MCF 10A (cell line): Measurements from ENCODE around the gene SMPDL3B. TPM values are rescaled to one million over a fixed set of nuclear protein-coding genes. Genes with fewer than 3 reads are reported as not detected.
"Not testable (repeated sequence)": the region's sequence is repeated elsewhere in the genome, so short reads cannot be mapped to it uniquely, and the experiment has no call there.

Experiments used
- BruUV-seq: library from RNA; stranded (reverse); fragments of 400-500 nt; replicated peaks from 2 replicates; lab custom pipeline; 2021; lab: Mats Ljungman, UMichigan
- CTCF ChIA-PET: fragments of 300-600 bp; sonication (Branson Sonifier 250); formaldehyde crosslinking; extraction: SDS; loops from one replicate; lab custom pipeline; 2021; ENCODE audit warnings: antibody characterized with exemption, inconsistent platforms; lab: Yijun Ruan, JAX
- POLR2A ChIA-PET: fragments of 300-600, 350-650 bp; sonication (Branson Sonifier 250); formaldehyde crosslinking; extraction: SDS; loops from one replicate; lab custom pipeline; 2020; ENCODE audit warnings: antibody characterized with exemption, inconsistent platforms; lab: Yijun Ruan, JAX
- DNase-seq: peaks from one replicate; pipeline ENCODE4 v3.0.0-alpha.2; 2018; ENCODE audit not compliant: unreplicated experiment
- H3K27ac Mint-ChIP-seq: one replicate; pipeline ENCODE4 v1.8.0; 2022; ENCODE audit warnings: mild to moderate bottlenecking, low read depth, mixed read lengths; ENCODE audit not compliant: unreplicated experiment
- H3K27me3 Mint-ChIP-seq: one replicate; pipeline ENCODE4 v1.8.0; 2022; ENCODE audit warnings: mixed read lengths; ENCODE audit not compliant: insufficient read depth, unreplicated experiment
- H3K36me3 Mint-ChIP-seq: one replicate; pipeline ENCODE4 v1.8.0; 2022; ENCODE audit warnings: mild to moderate bottlenecking, moderate library complexity, mixed read lengths; ENCODE audit not compliant: insufficient read depth, unreplicated experiment
- H3K4me1 Mint-ChIP-seq: one replicate; pipeline ENCODE4 v1.8.0; 2022; ENCODE audit warnings: mixed read lengths; ENCODE audit not compliant: insufficient read depth, unreplicated experiment
- H3K4me3 Mint-ChIP-seq: one replicate; pipeline ENCODE4 v1.8.0; 2022; ENCODE audit warnings: mild to moderate bottlenecking, moderate library complexity, mixed read lengths; ENCODE audit not compliant: unreplicated experiment
- H3K9me3 Mint-ChIP-seq: one replicate; pipeline ENCODE4 v1.8.0; 2022; ENCODE audit warnings: mixed read lengths; ENCODE audit not compliant: unreplicated experiment
- intact Hi-C: fragments of 100-400 bp; cut with micrococcal nuclease; formaldehyde crosslinking; loops from 2 replicates; pipeline ENCODE4 v1.14.1; 2022
- total RNA-seq: library from RNA; stranded (reverse); gene quantifications from 2 replicates; pipeline ENCODE4 v1.2.3, GENCODE V29; 2022
- TF ChIP-seq, protein P1 (sequence below): fragments of 200-600 bp; IDR thresholded peaks from one replicate; pipeline ENCODE4 v1.8.0; 2022; ENCODE audit warnings: antibody characterized with exemption, mild to moderate bottlenecking; ENCODE audit not compliant: unreplicated experiment

Gene SMPDL3B
- total RNA-seq, 1 experiment from 2014 or later = 4.0 TPM

DNA sequence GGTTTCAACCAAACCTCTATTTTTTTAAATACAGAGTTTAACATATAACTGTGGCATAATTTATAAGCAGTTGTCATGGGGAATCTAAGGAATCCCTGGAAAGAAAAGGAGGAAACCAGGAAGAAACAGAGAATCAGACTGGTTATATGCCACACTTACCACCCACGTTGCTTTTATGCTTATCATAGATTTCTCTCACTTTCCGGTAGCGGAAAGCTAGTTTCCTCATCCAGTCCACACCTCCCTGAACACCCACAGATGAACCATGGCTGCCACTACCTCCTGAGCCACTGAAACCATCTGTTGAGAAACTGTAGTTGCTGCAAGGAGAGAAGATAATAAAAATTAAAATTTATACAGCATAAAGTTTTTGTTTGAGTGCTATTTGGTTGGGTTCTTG is 58.4 kb downstream of the SMPDL3B start:
- ChIA-PET CTCF (interaction anchor here (0.6 to 1.3 kb wide), 2 partner anchors 13 to 135 kb away, joined by 4 to 6 read pairs; no protein-coding TSS in a partner anchor), POLR2A (no interaction called here)
- Mint-ChIP-seq H3K27me3 (no peaks in the 10 kb centered on the region), H3K27ac (no peak overlapping the region), H3K9me3 (no peaks in the 10 kb centered on the region), H3K4me1 (no peaks in the 10 kb centered on the region), H3K4me3 (no peak overlapping the region), H3K36me3 (peaks cover 93% of the 10 kb centered on the region)
- intact Hi-C loops = no loop called here
- TF ChIP-seq, protein P1, sequence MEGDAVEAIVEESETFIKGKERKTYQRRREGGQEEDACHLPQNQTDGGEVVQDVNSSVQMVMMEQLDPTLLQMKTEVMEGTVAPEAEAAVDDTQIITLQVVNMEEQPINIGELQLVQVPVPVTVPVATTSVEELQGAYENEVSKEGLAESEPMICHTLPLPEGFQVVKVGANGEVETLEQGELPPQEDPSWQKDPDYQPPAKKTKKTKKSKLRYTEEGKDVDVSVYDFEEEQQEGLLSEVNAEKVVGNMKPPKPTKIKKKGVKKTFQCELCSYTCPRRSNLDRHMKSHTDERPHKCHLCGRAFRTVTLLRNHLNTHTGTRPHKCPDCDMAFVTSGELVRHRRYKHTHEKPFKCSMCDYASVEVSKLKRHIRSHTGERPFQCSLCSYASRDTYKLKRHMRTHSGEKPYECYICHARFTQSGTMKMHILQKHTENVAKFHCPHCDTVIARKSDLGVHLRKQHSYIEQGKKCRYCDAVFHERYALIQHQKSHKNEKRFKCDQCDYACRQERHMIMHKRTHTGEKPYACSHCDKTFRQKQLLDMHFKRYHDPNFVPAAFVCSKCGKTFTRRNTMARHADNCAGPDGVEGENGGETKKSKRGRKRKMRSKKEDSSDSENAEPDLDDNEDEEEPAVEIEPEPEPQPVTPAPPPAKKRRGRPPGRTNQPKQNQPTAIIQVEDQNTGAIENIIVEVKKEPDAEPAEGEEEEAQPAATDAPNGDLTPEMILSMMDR = no peak
- DNase-seq = no peak
- BruUV-seq = no TSS peak

DNA sequence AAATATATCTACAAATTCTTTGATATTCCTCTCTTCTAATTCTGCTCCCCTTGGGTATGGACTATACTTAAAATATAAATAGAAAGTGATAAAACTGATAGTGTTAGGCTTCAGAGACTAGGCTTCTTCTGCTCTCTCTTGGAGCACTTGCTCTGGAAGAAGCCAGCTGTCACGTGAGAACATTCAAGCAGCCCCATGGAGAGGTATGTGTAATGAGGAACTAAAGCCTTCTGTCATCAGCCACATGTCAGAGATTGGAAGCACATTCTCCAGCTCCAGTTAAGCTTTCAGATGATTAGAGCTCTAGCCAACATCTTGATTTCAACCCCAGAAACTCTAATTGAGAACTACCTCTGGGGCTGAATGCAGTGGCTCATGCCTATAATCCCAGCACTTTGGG is 59.3 kb downstream of the SMPDL3B start:
- no peak overlapping the region for H3K4me3 Mint-ChIP-seq
- no peak overlapping the region for H3K27ac Mint-ChIP-seq
- no TSS peak for BruUV-seq

DNA sequence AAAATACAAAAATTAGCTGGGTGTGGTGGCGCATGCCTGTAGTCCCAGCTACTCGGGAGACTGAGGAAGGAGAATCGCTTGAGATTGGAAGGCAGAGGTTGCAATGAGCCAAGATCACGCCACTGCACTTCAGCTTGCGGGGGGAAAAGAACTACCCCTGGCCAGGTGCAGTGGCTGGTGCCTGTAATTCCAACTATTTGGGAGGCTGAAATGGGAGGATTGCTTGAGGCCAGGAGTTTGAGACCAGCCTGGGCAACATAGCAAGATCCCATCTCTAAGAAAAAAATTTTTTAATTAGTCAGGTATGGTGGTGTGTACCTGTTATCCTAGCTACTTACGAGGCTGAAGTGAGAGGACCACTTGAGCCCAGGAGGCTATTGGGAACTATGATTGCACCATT is 59.7 kb downstream of the SMPDL3B start:
- intact Hi-C loops, POLR2A ChIA-PET, H3K4me1 Mint-ChIP-seq, H3K27ac Mint-ChIP-seq, H3K27me3 Mint-ChIP-seq, H3K9me3 Mint-ChIP-seq, H3K4me3 Mint-ChIP-seq, BruUV-seq, DNase-seq: not testable (repeated sequence)
- CTCF ChIA-PET = interaction anchor here (0.6 kb wide), 1 partner anchor 12 kb away, joined by 3 read pairs; no protein-coding TSS in a partner anchor
- peaks cover 91% of the 10 kb centered on the region for H3K36me3 Mint-ChIP-seq

More for the DNA sequence above, 59.3 kb downstream of the SMPDL3B start:
- CTCF ChIA-PET = interaction anchor here (0.6 kb wide), 1 partner anchor 13 kb away, joined by 3 read pairs; no protein-coding TSS in a partner anchor
- H3K9me3 Mint-ChIP-seq = no peaks in the 10 kb centered on the region
- intact Hi-C loops = no loop called here
- no peaks in the 10 kb centered on the region for H3K4me1 Mint-ChIP-seq
- no peak for DNase-seq
- TF ChIP-seq, protein P1 = no peak
- peaks cover 91% of the 10 kb centered on the region for H3K36me3 Mint-ChIP-seq
- no peaks in the 10 kb centered on the region for H3K27me3 Mint-ChIP-seq
- POLR2A ChIA-PET = no interaction called here

DNA sequence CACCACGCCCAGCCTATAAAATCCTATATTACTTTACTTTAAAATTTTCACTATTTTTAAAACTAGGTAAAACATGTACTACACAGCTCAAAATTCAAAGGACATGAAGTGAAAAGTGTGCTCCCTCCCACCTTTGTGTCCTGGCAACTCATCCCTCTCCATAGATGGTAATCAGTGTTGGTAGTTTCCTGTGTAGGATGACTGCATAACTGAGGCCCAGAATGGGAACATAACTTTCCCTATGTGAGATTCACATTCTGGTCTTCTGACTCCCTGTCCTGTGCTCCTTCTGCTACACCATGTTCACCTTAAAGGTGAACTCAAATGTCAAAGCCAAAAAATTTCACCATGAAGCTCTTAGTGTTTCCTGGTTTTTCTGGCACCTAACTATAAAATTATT is 64.3 kb downstream of the SMPDL3B start:
- intact Hi-C loops = no loop called here
- Mint-ChIP-seq H3K9me3 (no peaks in the 10 kb centered on the region), H3K36me3 (peaks cover 89% of the 10 kb centered on the region), H3K27me3 (no peaks in the 10 kb centered on the region), H3K27ac (no peak overlapping the region), H3K4me1 (no peaks in the 10 kb centered on the region), H3K4me3 (no peak overlapping the region)
- TF ChIP-seq, protein P1 = no peak
- ChIA-PET POLR2A (interaction anchor here (0.6 kb wide), 1 partner anchor 13 kb away, joined by 3 read pairs; no protein-coding TSS in a partner anchor), CTCF (interaction anchor here (0.7 kb wide), 1 partner anchor 128 kb away, joined by 3 read pairs; no protein-coding TSS in a partner anchor)
- no TSS peak for BruUV-seq
- no peak for DNase-seq
